ENCODE data around the gene PSRC1.
"Not testable (repeated sequence)": the region's sequence is repeated elsewhere in the genome, so short reads cannot be mapped to it uniquely, and the experiment has no call there.

The PSRC1 gene

GRCh38 chr1:109306832-109307273 lies 23.9 kb upstream of the PSRC1 start, which contains the start of gene MYBPHL:
MYBPHL (minus strand) TSS chr1:109307011; CDS start chr1:109306991, 20 bp downstream.
- no peak for DNase-seq (ENCODE audit: low spot score)
- TF ChIP-seq CTCF (IDR thresholded peaks at IDR 0.05; ENCODE audit: borderline replicate concordance, control extremely low read depth, extremely low read depth, insufficient read depth, missing control alignments), result no peak
- in situ Hi-C loops (cut with MboI; ENCODE audit: low sequenced_read_pairs, unreplicated experiment), result no loop called here

DNA sequence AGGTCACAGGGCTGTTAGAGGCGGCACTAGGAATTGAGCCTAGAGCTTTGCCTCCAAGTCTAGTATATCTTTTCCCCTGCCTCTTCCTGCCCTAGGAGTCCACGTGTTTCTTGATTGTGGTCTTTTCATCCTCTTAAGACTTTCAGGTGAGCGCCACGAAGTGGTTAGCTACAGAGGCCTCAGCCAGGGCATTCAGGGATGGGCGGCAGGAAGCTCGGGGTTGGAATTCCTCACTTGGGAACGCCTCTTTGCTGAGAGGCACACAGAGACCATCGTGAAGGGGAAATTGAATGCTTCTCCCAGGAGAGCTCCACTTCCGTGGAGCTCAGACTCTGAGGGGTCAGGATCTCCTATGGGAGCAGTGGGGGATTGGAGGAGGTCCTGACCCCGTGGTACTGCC lies 23.0 kb upstream of the PSRC1 start:
- in situ Hi-C loops (cut with MboI; ENCODE audit: low sequenced_read_pairs, unreplicated experiment); DNase-seq (ENCODE audit: low spot score): not testable (repeated sequence)

DNA sequence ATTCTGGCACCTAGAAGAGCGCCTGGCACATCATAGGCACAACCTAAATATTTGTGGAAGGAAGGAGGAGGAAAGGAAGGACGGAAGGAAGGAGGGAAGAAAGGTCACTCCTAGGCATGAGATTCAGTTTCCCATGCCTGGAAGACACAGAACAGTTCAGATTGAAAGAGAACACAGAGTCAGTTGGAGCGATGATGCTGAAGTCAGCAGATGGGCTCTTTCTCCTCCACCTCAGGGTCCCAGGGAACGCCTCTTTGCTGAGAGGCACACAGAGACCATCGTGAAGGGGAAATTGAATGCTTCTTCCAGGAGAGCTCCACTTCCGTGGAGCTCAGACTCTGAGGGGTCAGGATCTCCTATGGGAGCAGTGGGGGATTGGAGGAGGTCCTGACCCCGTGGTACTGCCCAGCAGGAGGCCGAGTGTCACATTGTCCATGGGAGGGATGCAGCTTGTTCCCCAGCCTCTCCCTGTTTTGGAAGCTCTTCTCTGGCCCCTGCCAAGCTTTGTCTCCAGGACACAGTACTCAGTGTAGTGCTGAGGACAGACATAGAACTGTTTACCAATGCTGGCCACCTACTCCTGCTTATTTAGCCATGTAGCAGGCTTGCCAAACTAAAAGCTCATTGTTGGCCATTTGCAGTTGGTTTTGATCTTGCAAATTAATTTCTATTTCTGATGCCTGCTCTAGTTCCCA lies 21.4 kb upstream of the PSRC1 start:
- TF ChIP-seq CTCF (IDR thresholded peaks at IDR 0.05; ENCODE audit: borderline replicate concordance, control extremely low read depth, extremely low read depth, insufficient read depth, missing control alignments), result no peak
- no peak for DNase-seq (ENCODE audit: low spot score)
- in situ Hi-C loops (cut with MboI; ENCODE audit: low sequenced_read_pairs, unreplicated experiment), result no loop called here

DNA sequence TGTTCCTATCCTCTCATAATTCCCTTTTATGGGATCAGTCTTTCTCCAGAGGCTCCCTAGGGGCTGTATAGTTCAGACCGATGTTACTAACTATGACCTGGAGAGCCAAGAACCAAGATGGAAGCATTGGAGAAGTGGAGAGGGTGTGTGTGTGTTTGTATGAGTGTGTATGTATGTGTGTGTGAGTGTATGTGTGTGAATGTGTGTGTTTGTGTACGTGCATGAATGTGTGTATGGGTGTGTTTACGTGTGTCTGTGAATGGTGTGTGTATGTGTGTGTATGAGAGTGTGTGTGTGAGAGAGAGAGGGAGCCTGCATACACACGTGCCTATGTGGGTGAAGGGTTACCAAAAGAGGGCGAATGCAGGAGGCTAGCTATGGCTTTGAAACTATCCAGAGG lies 18.9 kb upstream of the PSRC1 start:
- in situ Hi-C loops (cut with MboI; ENCODE audit: low sequenced_read_pairs, unreplicated experiment), result no loop called here
- TF ChIP-seq CTCF (IDR thresholded peaks at IDR 0.05; ENCODE audit: borderline replicate concordance, control extremely low read depth, extremely low read depth, insufficient read depth, missing control alignments), result no peak

DNA sequence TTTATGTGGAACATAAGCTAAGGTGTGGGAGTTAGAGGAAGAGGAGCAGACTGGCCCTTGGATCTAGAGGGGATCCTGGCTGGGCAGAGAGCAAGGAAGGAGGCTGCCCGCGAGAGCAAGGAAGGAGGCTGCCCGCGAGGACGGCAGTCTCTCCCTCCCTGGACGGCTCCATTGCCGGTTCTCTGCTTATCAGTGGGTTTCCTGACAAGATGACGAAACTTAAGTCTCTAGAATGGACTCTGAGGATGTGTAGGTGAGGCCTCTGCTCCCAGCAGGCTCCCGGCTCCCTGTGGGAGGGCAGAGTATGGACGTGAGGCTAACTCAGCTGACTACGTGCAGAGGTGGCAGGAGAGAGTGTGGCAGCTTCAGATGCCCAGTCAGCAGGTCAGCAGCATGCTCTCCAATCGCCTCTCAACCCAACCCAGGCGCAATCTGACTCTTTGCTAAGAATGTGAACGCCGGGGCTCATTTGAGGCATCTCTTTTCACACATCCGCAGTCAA lies 17.8 kb upstream of the PSRC1 start:
- TF ChIP-seq CTCF (IDR thresholded peaks at IDR 0.05; ENCODE audit: borderline replicate concordance, control extremely low read depth, extremely low read depth, insufficient read depth, missing control alignments), result no peak
- no peak for DNase-seq (ENCODE audit: low spot score)
- in situ Hi-C loops (cut with MboI; ENCODE audit: low sequenced_read_pairs, unreplicated experiment), result no loop called here

More for the DNA sequence above, 18.9 kb upstream of the PSRC1 start:
- DNase-seq (ENCODE audit: low spot score), result no peak

DNA sequence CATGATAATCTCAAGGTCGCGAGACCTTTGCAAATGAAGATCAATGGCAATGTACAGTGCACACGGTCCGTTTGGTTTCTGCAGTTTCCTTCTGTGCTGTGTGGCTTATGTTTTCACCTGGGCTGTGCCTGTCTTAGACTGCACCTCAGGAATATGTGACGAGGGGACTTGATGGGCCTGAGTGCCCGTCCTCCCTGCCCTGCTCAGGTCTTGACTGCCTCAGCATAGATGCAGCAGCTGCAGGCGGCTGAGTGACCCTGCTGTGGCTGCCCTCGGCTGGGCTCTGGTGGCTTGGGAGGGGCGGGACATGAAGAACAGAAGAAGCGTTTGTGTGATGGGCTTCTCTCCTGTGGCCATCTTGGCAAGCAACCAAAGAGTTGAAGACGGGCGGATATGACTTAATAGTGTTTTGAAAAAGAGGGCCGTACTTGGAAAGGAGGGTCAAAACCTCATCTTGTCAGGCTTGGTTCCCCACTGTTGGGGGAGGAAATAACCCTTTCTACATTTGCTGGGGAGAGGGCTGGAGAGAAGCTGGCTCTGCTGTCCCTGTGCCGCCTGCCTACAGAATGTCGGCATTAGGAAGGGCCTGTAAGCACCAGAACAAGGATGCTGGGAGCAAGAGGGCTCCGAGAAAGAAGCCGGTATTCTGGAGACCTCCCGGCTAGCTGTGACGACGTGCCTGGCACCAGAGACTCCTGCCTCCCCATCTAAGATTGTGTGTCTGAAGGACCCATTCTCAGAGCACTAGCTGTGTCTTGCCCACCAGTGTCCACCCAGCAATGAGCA lies 16.8 kb upstream of the PSRC1 start:
- in situ Hi-C loops (cut with MboI; ENCODE audit: low sequenced_read_pairs, unreplicated experiment), result no loop called here
- TF ChIP-seq CTCF (IDR thresholded peaks at IDR 0.05; ENCODE audit: borderline replicate concordance, control extremely low read depth, extremely low read depth, insufficient read depth, missing control alignments), result no peak
- no peak for DNase-seq (ENCODE audit: low spot score)

All from GM13976 (cell line).